Superior temporal gyrus (tissue), 1 donor: ENCODE results near the gene PBOV1.
"Not testable (repeated sequence)": the region's sequence is repeated elsewhere in the genome, so short reads cannot be mapped to it uniquely, and the experiment has no call there.

Experiments
- DNase-seq: peaks from one replicate; pipeline ENCODE4 v3.0.0-alpha.2; 2016; ENCODE audit errors: extremely low spot score

Gene PBOV1

GRCh38 chr6:138238368-138238767 lies 20.1 kb upstream of the PBOV1 start:
- DNase-seq, result no peak

- no peak for DNase-seq
These were observed 19.2 kb upstream of the PBOV1 start for GRCh38 chr6:138237463-138237862.

GRCh38 chr6:138235693-138236092 lies 17.4 kb upstream of the PBOV1 start:
- DNase-seq, result no peak

GRCh38 chr6:138235205-138235604 lies 16.9 kb upstream of the PBOV1 start:
- no peak for DNase-seq

GRCh38 chr6:138234363-138234762 lies 16.1 kb upstream of the PBOV1 start:
- DNase-seq, result no peak

- DNase-seq, result no peak
These were observed 13.1 kb upstream of the PBOV1 start for GRCh38 chr6:138231381-138231886.

GRCh38 chr6:138230759-138231380 lies 12.6 kb upstream of the PBOV1 start:
- no peak for DNase-seq

- no peak for DNase-seq
These were observed 11.9 kb upstream of the PBOV1 start for GRCh38 chr6:138230221-138230620.

GRCh38 chr6:138229663-138230179 lies 11.4 kb upstream of the PBOV1 start:
- DNase-seq, result no peak

GRCh38 chr6:138229072-138229471 lies 10.8 kb upstream of the PBOV1 start:
- DNase-seq, result no peak

GRCh38 chr6:138227316-138227781 lies 9.1 kb upstream of the PBOV1 start:
- no peak for DNase-seq

GRCh38 chr6:138226700-138227315 lies 8.5 kb upstream of the PBOV1 start:
- DNase-seq, result no peak

GRCh38 chr6:138225953-138226352 lies 7.7 kb upstream of the PBOV1 start:
- DNase-seq, result no peak

- DNase-seq, result no peak
These were observed 4.7 kb upstream of the PBOV1 start for GRCh38 chr6:138222901-138223546.

- DNase-seq, result no peak
These were observed 1.6 kb upstream of the PBOV1 start for GRCh38 chr6:138219901-138220300.

- DNase-seq, result no peak
These were observed 1.1 kb upstream of the PBOV1 start for GRCh38 chr6:138219398-138219797.

- DNase-seq, result no peak
These were observed 3.1 kb downstream of the PBOV1 start for GRCh38 chr6:138215093-138215782.

- DNase-seq, result not testable (repeated sequence)
These were observed 5.8 kb downstream of the PBOV1 start for GRCh38 chr6:138212530-138212929.

- no peak for DNase-seq
These were observed 6.7 kb downstream of the PBOV1 start for GRCh38 chr6:138211601-138212000.

- DNase-seq, result peak; percentile 79
These were observed 7.2 kb downstream of the PBOV1 start for GRCh38 chr6:138211048-138211581.

GRCh38 chr6:138206862-138207261 lies 11.4 kb downstream of the PBOV1 start:
- DNase-seq, result no peak
